Stimulated activated CD4-positive, alpha-beta T cell treated with anti-CD3 and anti-CD28 coated beads, Interleukin-15, amount 100 ng/mL, for 1 hour (primary cell): ENCODE data around the gene CCRL2.
"Not testable (repeated sequence)": the region's sequence is repeated elsewhere in the genome, so short reads cannot be mapped to it uniquely, and the experiment has no call there.

Source experiments
- DNase-seq, 2 donors: peaks; one replicate each; pipeline ENCODE4 v3.0.0-alpha.2; 2020; ENCODE audit warnings: low read depth in 1 of 2, low spot score in 1 of 2

Gene CCRL2

GRCh38 chr3:46429250-46429649 lies 22.2 kb downstream of the CCRL2 start:
- DNase-seq = no peak

GRCh38 chr3:46429671-46430070 lies 22.6 kb downstream of the CCRL2 start:
- no peak for DNase-seq

- not testable (repeated sequence) for DNase-seq
Observed at GRCh38 chr3:46430879-46431278, 23.8 kb downstream of the CCRL2 start.

- not testable (repeated sequence) for DNase-seq
Observed at GRCh38 chr3:46431905-46432304, 24.8 kb downstream of the CCRL2 start.

GRCh38 chr3:46433118-46433517 lies 26.1 kb downstream of the CCRL2 start:
- DNase-seq = not testable (repeated sequence)

GRCh38 chr3:46433841-46434240 lies 26.8 kb downstream of the CCRL2 start:
- no peak for DNase-seq

GRCh38 chr3:46435081-46435726 lies 28.1 kb downstream of the CCRL2 start:
- no peak for DNase-seq

- no peak for DNase-seq
Observed at GRCh38 chr3:46438831-46439230, 31.8 kb downstream of the CCRL2 start.

- DNase-seq = no peak
Observed at GRCh38 chr3:46440531-46441294, 33.7 kb downstream of the CCRL2 start.

GRCh38 chr3:46442576-46443530 lies 35.8 kb downstream of the CCRL2 start:
- no peak for DNase-seq

GRCh38 chr3:46447228-46447985 lies 40.3 kb downstream of the CCRL2 start:
- DNase-seq = no peak

GRCh38 chr3:46448721-46449120 lies 41.7 kb downstream of the CCRL2 start:
- DNase-seq = no peak

GRCh38 chr3:46449755-46450552 lies 42.9 kb downstream of the CCRL2 start:
- no peak for DNase-seq

- DNase-seq = no peak
Observed at GRCh38 chr3:46453526-46454208, 46.6 kb downstream of the CCRL2 start.

GRCh38 chr3:46454209-46454595 lies 47.1 kb downstream of the CCRL2 start:
- DNase-seq = no peak

- DNase-seq = no peak
Observed at GRCh38 chr3:46454606-46455005, 47.5 kb downstream of the CCRL2 start.

GRCh38 chr3:46455231-46456115 lies 48.4 kb downstream of the CCRL2 start:
- DNase-seq = no peak

GRCh38 chr3:46456118-46456517 lies 49.1 kb downstream of the CCRL2 start:
- no peak for DNase-seq
